ENCODE results near the gene BTBD3.

BTBD3 gene

GRCh38 chr20:11966186-11966585, 48.5 kb downstream of the BTBD3 start:
- no peak for DNase-seq (ENCODE audit: low read depth, low spot score)

- DNase-seq (ENCODE audit: low read depth, low spot score) = no peak
Observed at GRCh38 chr20:11970243-11970836, 52.6 kb downstream of the BTBD3 start.

GRCh38 chr20:11972478-11972877, 54.8 kb downstream of the BTBD3 start:
- DNase-seq (ENCODE audit: low read depth, low spot score) = no peak

All from activated CD4-positive, CD25-positive, alpha-beta regulatory T cell treated with anti-CD3 and anti-CD28 coated beads, Interleukin-2, amount 50 U/mL, for 16 hours (primary cell).